ENCODE measurements around the gene KIAA0825. TPM values are rescaled to one million over a fixed set of nuclear protein-coding genes. Genes with fewer than 3 reads are reported as not detected.

KIAA0825 gene
- total and polyA plus RNA-seq, 2 donors: 0.79 to 25.5 TPM

DNA sequence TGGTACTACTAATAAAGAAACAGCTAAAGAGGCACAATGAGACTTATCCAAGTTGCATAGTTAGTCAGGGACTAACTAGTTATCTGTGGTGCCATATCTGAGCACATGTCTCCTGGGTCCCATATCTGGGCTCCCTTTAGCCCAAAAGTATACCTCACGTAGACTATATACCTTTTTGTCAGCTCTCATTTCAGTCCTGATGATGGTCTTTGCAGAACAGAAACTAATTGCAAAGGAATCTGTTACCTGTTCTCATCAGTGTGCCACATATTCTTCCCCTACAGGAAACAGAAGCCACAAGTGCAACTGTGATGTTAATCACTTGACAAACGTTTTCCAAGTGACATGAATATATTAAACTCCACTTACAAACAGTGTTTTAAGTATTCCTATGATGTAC is 395.2 kb downstream of the KIAA0825 start:
- Histone ChIP-seq H3K4me3 (ENCODE audit: low read depth, low read length) (no peak overlapping the region), H3K27ac (ENCODE audit: low read depth) (no peak overlapping the region), H3K36me3 (ENCODE audit: insufficient read depth) (no peaks in the 10 kb centered on the region), H3K4me1 (ENCODE audit: insufficient read depth) (no peaks in the 10 kb centered on the region)
- WGBS: 43% methylated on average over 2 of the region's 2 CpGs
- no peak for DNase-seq (ENCODE audit: extremely low spot score)

DNA sequence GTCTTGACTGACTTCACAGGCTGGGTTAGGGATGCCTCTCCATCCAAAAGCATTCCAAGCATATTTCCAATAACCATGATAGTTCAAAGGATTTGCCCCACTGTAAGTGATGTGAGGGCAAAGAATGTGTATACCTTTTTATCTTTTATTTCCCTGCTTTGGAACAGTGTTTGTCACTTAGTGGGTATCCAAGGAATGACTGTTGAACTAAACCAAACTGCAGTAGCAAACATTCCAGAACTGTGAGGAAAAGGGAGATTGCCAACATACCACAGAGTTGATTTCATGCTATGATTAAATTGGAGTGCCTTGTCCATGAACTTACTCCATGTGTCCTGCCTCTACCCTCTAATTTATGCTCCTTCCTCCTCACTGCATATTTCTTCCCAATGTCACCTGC is 400.0 kb downstream of the KIAA0825 start:
- Histone ChIP-seq H3K36me3 (ENCODE audit: insufficient read depth) (no peaks in the 10 kb centered on the region), H3K27ac (ENCODE audit: low read depth) (no peak overlapping the region), H3K4me1 (ENCODE audit: insufficient read depth) (no peaks in the 10 kb centered on the region), H3K4me3 (ENCODE audit: low read depth, low read length) (no peak overlapping the region)
- DNase-seq (ENCODE audit: extremely low spot score): no peak

- no peaks in the 10 kb centered on the region for H3K4me1 ChIP-seq (ENCODE audit: insufficient read depth)
- no peaks in the 10 kb centered on the region for H3K36me3 ChIP-seq (ENCODE audit: insufficient read depth)
- WGBS: 86% methylated on average over 3 of the region's 3 CpGs
- H3K27ac ChIP-seq (ENCODE audit: low read depth): no peak overlapping the region
- H3K4me3 ChIP-seq (ENCODE audit: low read depth, low read length): no peak overlapping the region
- DNase-seq (ENCODE audit: extremely low spot score): no peak
Observed at GRCh38 chr5:94217745-94218144, 400.7 kb downstream of the KIAA0825 start.

DNA sequence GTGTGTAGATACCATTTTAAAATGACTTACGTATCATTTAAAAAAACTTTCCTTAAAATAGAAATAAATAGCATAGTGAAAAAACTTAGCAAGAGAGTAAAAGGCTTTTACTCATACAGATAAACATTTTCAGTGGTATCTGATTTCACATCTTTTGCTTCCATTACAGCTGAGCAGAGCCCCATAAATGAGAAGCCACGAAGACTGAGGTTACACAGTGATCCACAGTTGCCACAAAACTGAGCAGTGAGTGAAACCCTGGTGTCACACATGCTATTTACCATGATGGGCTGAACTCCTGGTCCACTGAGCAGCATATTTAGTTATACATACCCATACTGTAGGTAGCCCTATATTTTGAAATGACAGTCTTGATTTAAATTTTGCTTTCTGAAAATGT is 401.2 kb downstream of the KIAA0825 start:
- 50% methylated on average over 2 of the region's 2 CpGs for WGBS
- H3K4me3 ChIP-seq (ENCODE audit: low read depth, low read length): no peak overlapping the region
- no peaks in the 10 kb centered on the region for H3K36me3 ChIP-seq (ENCODE audit: insufficient read depth)
- DNase-seq (ENCODE audit: extremely low spot score): no peak
- no peak overlapping the region for H3K27ac ChIP-seq (ENCODE audit: low read depth)
- H3K4me1 ChIP-seq (ENCODE audit: insufficient read depth): no peaks in the 10 kb centered on the region

- WGBS: 4% methylated on average over 1 of the region's 1 CpG
Observed at GRCh38 chr5:94212476-94212875, 405.9 kb downstream of the KIAA0825 start.

GRCh38 chr5:94209774-94210355 is 408.5 kb downstream of the KIAA0825 start:
- Histone ChIP-seq H3K4me3 (ENCODE audit: low read depth, low read length) (no peak overlapping the region), H3K27ac (ENCODE audit: low read depth) (no peak overlapping the region), H3K36me3 (ENCODE audit: insufficient read depth) (no peaks in the 10 kb centered on the region), H3K4me1 (ENCODE audit: insufficient read depth) (no peaks in the 10 kb centered on the region)
- no peak for DNase-seq (ENCODE audit: extremely low spot score)
- 81% methylated on average over 8 of the region's 8 CpGs for whole genome bisulfite sequencing

More at GRCh38 chr5:94212476-94212875, 405.9 kb downstream of the KIAA0825 start:
- Histone ChIP-seq H3K4me1 (ENCODE audit: insufficient read depth) (no peaks in the 10 kb centered on the region), H3K36me3 (ENCODE audit: insufficient read depth) (no peaks in the 10 kb centered on the region), H3K4me3 (ENCODE audit: low read depth, low read length) (no peak overlapping the region), H3K27ac (ENCODE audit: low read depth) (no peak overlapping the region)
- DNase-seq (ENCODE audit: extremely low spot score): no peak

- Histone ChIP-seq H3K4me1 (ENCODE audit: insufficient read depth) (no peaks in the 10 kb centered on the region), H3K36me3 (ENCODE audit: insufficient read depth) (no peaks in the 10 kb centered on the region), H3K4me3 (ENCODE audit: low read depth, low read length) (no peak overlapping the region), H3K27ac (ENCODE audit: low read depth) (no peak overlapping the region)
- DNase-seq (ENCODE audit: extremely low spot score): no peak
- WGBS: 97% methylated on average over 3 of the region's 3 CpGs
Observed at GRCh38 chr5:94209272-94209671, 409.1 kb downstream of the KIAA0825 start.

GRCh38 chr5:94199566-94199965 is 418.8 kb downstream of the KIAA0825 start:
- no peak for DNase-seq (ENCODE audit: extremely low spot score)
- no peak overlapping the region for H3K27ac ChIP-seq (ENCODE audit: low read depth)
- no peak overlapping the region for H3K4me3 ChIP-seq (ENCODE audit: low read depth, low read length)
- no peaks in the 10 kb centered on the region for H3K4me1 ChIP-seq (ENCODE audit: insufficient read depth)
- WGBS: 96% methylated on average over 4 of the region's 4 CpGs
- no peaks in the 10 kb centered on the region for H3K36me3 ChIP-seq (ENCODE audit: insufficient read depth)

GRCh38 chr5:94197970-94198369 is 420.4 kb downstream of the KIAA0825 start:
- whole genome bisulfite sequencing: 57% methylated on average over 1 of the region's 1 CpG
- Histone ChIP-seq H3K36me3 (ENCODE audit: insufficient read depth) (no peaks in the 10 kb centered on the region), H3K27ac (ENCODE audit: low read depth) (no peak overlapping the region), H3K4me3 (ENCODE audit: low read depth, low read length) (no peak overlapping the region), H3K4me1 (ENCODE audit: insufficient read depth) (no peaks in the 10 kb centered on the region)
- no peak for DNase-seq (ENCODE audit: extremely low spot score)

GRCh38 chr5:94196953-94197352 is 421.5 kb downstream of the KIAA0825 start:
- H3K4me3 ChIP-seq (ENCODE audit: low read depth, low read length): no peak overlapping the region
- H3K36me3 ChIP-seq (ENCODE audit: insufficient read depth): no peaks in the 10 kb centered on the region
- H3K4me1 ChIP-seq (ENCODE audit: insufficient read depth): no peaks in the 10 kb centered on the region
- no peak overlapping the region for H3K27ac ChIP-seq (ENCODE audit: low read depth)
- no peak for DNase-seq (ENCODE audit: extremely low spot score)
- WGBS: 82% methylated on average over 1 of the region's 1 CpG

- Histone ChIP-seq H3K36me3 (ENCODE audit: insufficient read depth) (no peaks in the 10 kb centered on the region), H3K4me1 (ENCODE audit: insufficient read depth) (no peaks in the 10 kb centered on the region), H3K27ac (ENCODE audit: low read depth) (no peak overlapping the region), H3K4me3 (ENCODE audit: low read depth, low read length) (no peak overlapping the region)
- no peak for DNase-seq (ENCODE audit: extremely low spot score)
- WGBS: 89% methylated on average over 3 of the region's 3 CpGs
Observed at GRCh38 chr5:94192658-94193391, 425.6 kb downstream of the KIAA0825 start.

DNA sequence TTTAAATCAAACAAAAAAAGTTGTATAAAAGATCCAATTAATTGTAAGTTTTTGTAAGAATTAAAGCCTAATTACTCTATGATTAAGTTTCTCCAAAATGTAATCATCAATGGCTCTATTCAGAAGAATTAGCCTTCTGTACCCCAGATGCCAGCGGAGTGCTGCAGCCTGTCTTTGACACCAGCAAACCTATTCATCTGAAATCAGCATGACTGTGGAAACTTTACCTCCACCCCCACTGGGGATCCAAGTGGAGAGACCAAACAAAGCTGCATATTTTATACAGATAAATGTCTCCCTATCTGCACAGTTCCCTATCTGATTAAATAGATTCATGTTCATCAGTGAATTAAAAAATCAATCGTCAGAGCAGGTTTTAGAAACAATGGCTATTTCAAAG is 426.8 kb downstream of the KIAA0825 start:
- WGBS: 67% methylated on average over 2 of the region's 2 CpGs
- Histone ChIP-seq H3K36me3 (ENCODE audit: insufficient read depth) (no peaks in the 10 kb centered on the region), H3K27ac (ENCODE audit: low read depth) (no peak overlapping the region), H3K4me3 (ENCODE audit: low read depth, low read length) (no peak overlapping the region), H3K4me1 (ENCODE audit: insufficient read depth) (no peaks in the 10 kb centered on the region)
- DNase-seq (ENCODE audit: extremely low spot score): no peak

DNA sequence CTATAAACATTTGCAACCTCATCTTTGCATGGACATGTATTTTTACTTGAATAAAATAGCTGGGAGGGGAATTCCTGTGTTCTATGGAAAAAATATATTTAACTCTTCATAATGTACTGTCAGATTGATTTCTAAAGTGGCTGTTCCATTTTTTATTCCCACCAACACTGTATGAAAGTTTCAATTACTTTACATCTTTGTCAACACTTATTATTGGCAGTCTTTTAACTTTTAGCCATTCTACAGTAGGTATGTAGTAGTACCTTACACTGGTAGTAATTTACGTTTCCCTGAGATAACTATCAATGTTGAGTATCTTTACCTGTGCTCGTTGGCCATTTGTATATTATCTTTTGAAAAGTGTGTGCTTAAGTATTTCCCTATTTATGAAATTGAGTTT is 429.7 kb downstream of the KIAA0825 start:
- Histone ChIP-seq H3K36me3 (ENCODE audit: insufficient read depth) (no peaks in the 10 kb centered on the region), H3K4me1 (ENCODE audit: insufficient read depth) (no peaks in the 10 kb centered on the region), H3K4me3 (ENCODE audit: low read depth, low read length) (no peak overlapping the region), H3K27ac (ENCODE audit: low read depth) (no peak overlapping the region)
- 90% methylated on average over 2 of the region's 2 CpGs for WGBS
- no peak for DNase-seq (ENCODE audit: extremely low spot score)

DNA sequence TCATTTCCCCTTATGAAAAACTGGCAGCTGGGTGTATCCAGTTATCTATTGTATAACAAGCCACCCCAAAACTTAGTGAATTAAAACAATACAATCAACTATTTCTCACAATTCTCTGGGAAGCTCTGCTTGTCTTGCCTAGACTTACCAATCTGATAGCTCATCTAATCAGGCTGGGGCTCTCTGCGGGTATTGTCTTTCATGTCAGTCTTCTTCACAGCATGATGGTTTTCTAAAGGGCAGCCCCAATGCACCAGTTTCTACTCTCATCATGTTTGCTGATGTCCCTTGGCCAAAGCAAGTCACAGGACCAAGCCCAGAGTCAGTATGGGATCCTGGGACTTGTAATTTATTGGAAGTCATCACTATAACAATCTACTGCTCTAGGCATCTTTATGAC is 433.5 kb downstream of the KIAA0825 start:
- 87% methylated on average over 1 of the region's 1 CpG for WGBS
- DNase-seq (ENCODE audit: extremely low spot score): no peak
- H3K36me3 ChIP-seq (ENCODE audit: insufficient read depth): no peaks in the 10 kb centered on the region
- H3K27ac ChIP-seq (ENCODE audit: low read depth): no peak overlapping the region
- no peaks in the 10 kb centered on the region for H3K4me1 ChIP-seq (ENCODE audit: insufficient read depth)
- H3K4me3 ChIP-seq (ENCODE audit: low read depth, low read length): no peak overlapping the region

All from urinary bladder (tissue), 4 donors.